A549 (cell line): ENCODE data around the gene FOSL2.

Experiments
- BHLHE40 ChIP-seq: IDR thresholded peaks from 2 replicates; pipeline ENCODE4 v1.6.1; 2012; ENCODE audit warnings: low read depth, low read length, inconsistent platforms
- CEBPB ChIP-seq, 2 experiments: fragments of >200 bp in 1 of 2; sonication (Bioruptor Twin) in 1 of 2; formaldehyde crosslinking in 1 of 2; IDR thresholded peaks; 2 replicates each; pipeline ENCODE4 v1.6.1; 2012 to 2016
- EP300 ChIP-seq, 2 experiments: fragments of >200 bp; sonication (Bioruptor Twin); formaldehyde crosslinking; IDR thresholded peaks; 2 replicates in 1 of 2; 3 replicates in 1 of 2; pipeline ENCODE4 v1.6.1; 2016 to 2017
- JUN ChIP-seq, 2 experiments: fragments of >200 bp; sonication (Bioruptor Twin); formaldehyde crosslinking; IDR thresholded peaks; 2 replicates in 1 of 2; 3 replicates in 1 of 2; pipeline ENCODE4 v1.6.1; 2016 to 2017
- MAZ ChIP-seq: fragments of 150-350 bp; IDR thresholded peaks from 2 replicates; pipeline ENCODE4 v1.6.1; 2014; ENCODE audit warnings: antibody characterized with exemption, low read depth, low read length, borderline replicate concordance
- POLR2A ChIP-seq: IDR thresholded peaks from 2 replicates; pipeline ENCODE4 v1.6.1; 2012; ENCODE audit warnings: mild to moderate bottlenecking, low read length
- TF ChIP-seq, protein P1 (sequence below): fragments of >200 bp; sonication (Bioruptor Twin); formaldehyde crosslinking; IDR thresholded peaks from 3 replicates; pipeline ENCODE4 v1.5.1; 2016

DNA sequence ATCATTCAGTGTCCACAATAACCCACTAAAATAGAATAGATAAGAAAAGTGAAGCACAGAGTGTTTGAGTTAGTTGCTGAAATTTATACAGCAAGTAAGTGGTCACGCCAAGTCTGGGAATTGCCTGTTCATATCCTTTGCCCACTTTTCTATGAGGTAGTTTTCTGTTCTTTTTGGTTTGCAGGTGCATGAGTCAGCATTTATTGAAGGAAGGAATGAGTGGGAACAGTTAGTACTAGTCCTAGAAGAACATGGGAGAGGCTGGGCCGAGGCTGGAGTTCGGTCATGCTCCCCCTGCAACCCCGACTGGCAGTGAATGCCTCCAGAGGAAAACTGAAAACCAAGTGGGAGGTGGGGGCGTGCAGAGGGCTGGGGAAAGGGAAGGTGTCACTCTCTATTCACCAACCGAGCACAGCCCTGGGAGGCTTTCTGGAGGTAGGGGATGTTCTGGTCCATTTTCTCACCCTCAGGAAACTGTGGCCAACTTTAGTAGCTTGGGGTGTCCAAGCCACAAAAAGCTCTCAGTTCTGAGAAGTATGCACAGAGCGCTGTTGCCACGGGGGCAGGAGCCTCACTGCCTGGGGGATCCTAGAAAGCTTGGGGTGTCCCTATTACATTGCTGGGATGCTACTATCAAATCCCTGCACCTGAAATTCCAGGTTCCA, 41.4 kb downstream of the FOSL2 start:
- TF ChIP-seq EP300 (IDR thresholded peaks at IDR 0.05) (no peak), BHLHE40 (no peak), JUN (IDR thresholded peaks at IDR 0.05) (no peak), POLR2A (no peak), MAZ (no peak), CEBPB (IDR thresholded peaks at IDR 0.05) (no peak)
- TF ChIP-seq, protein P1, sequence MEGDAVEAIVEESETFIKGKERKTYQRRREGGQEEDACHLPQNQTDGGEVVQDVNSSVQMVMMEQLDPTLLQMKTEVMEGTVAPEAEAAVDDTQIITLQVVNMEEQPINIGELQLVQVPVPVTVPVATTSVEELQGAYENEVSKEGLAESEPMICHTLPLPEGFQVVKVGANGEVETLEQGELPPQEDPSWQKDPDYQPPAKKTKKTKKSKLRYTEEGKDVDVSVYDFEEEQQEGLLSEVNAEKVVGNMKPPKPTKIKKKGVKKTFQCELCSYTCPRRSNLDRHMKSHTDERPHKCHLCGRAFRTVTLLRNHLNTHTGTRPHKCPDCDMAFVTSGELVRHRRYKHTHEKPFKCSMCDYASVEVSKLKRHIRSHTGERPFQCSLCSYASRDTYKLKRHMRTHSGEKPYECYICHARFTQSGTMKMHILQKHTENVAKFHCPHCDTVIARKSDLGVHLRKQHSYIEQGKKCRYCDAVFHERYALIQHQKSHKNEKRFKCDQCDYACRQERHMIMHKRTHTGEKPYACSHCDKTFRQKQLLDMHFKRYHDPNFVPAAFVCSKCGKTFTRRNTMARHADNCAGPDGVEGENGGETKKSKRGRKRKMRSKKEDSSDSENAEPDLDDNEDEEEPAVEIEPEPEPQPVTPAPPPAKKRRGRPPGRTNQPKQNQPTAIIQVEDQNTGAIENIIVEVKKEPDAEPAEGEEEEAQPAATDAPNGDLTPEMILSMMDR, result no peak
